ENCODE measurements around the gene ATP6V1C2.

GRCh38 chr2:10732924-10733565 is 11.6 kb downstream of the ATP6V1C2 start:
- no peak for TF ChIP-seq CTCF (IDR thresholded peaks at IDR 0.05; ENCODE audit: insufficient read depth, low read depth, low read length)
- TF ChIP-seq EZH2 (IDR thresholded peaks at IDR 0.05; ENCODE audit: insufficient read depth, low read length) = no peak
